Muscle of leg (tissue), 9 donors: Measurements from ENCODE around the gene DMAC2L. TPM values are rescaled to one million over a fixed set of nuclear protein-coding genes. Genes with fewer than 3 reads are reported as not detected.

ENCODE experiments used
- polyA plus RNA-seq, 8 donors: library from polyadenylated mRNA; unstranded; fragments of 120-200 nt; gene quantifications; one replicate each; pipeline versions ENCODE4 v1.2.1 to v1.2.3, GENCODE V29; 2013; ENCODE audit warnings: inconsistent platforms in 1 of 8, low replicate concordance in 1 of 8; ENCODE audit not compliant: insufficient read length in 8 of 8, insufficient read depth in 1 of 8
- total RNA-seq: library from RNA; stranded (reverse); fragments of 120-200 nt; gene quantifications from one replicate; pipeline ENCODE4 v1.2.4, GENCODE V29; 2013

Gene DMAC2L
- total and polyA plus RNA-seq, 9 donors, result 6.7 to 19.1 (median 15.0) TPM

Other genes starting within 250 kb of the DMAC2L start
- 7.1 TPM for gene VCPKMT, start 195.8 kb upstream of the DMAC2L start, total RNA-seq
- 10 to 100 TPM in 4 of 8 donors, 1 to 10 TPM in 4; 7.3 to 11.0 (median 9.3) TPM for gene VCPKMT, start 195.8 kb upstream of the DMAC2L start, polyA plus RNA-seq
- gene SOS2, start 80.7 kb upstream of the DMAC2L start, total RNA-seq, result 33.2 TPM
- 10 to 100 TPM; 25.5 to 35.2 (median 31.1) TPM for gene SOS2, start 80.7 kb upstream of the DMAC2L start, polyA plus RNA-seq
- 7.0 TPM for gene L2HGDH, start 95 bp upstream of the DMAC2L start, total RNA-seq
- gene L2HGDH, start 95 bp upstream of the DMAC2L start, polyA plus RNA-seq, result 1 to 10 TPM; 5.0 to 7.4 (median 6.1) TPM
- 6.1 TPM for gene CDKL1, start 84.6 kb downstream of the DMAC2L start, total RNA-seq
- gene CDKL1, start 84.6 kb downstream of the DMAC2L start, polyA plus RNA-seq, result 1 to 10 TPM; 3.7 to 7.6 (median 4.8) TPM
- 31.6 TPM for gene MAP4K5, start 220.2 kb downstream of the DMAC2L start, total RNA-seq
- gene MAP4K5, start 220.2 kb downstream of the DMAC2L start, polyA plus RNA-seq, result 10 to 100 TPM; 19.7 to 40.9 (median 31.5) TPM
- gene ATL1, start 247.8 kb downstream of the DMAC2L start, total RNA-seq, result 5.6 TPM
- 1 to 10 TPM; 3.5 to 9.8 (median 6.1) TPM for gene ATL1, start 247.8 kb downstream of the DMAC2L start, polyA plus RNA-seq